HG02870 (cell line): ENCODE results near the gene SLC25A26.
"Not testable (repeated sequence)": the region's sequence is repeated elsewhere in the genome, so short reads cannot be mapped to it uniquely, and the experiment has no call there.

Experiments
- ATAC-seq: cut with Tn5 transposase; IDR thresholded peaks from one replicate; pipeline ENCODE4 v1.9.1; 2021; ENCODE audit warnings: mild to moderate bottlenecking, moderate library complexity; ENCODE audit not compliant: unreplicated experiment

SLC25A26 gene

DNA sequence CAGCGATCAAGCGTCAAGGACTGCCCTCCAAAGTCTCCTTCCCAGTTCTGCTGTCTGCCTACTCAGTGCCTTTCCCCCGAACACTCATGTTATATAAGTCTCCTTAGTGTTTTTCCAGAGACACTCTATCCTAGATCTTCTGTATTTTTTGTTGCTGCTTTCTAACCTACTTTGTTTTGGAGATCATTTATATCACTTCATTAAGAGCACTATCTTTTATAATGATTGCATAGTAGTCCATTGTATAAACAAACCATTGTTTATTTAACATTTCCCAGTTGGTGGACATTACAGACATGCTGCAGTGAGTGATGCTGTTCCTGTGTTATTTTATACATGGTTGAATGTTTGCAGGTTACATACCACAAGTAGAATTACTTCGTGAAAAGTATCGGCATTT lies 47.1 kb downstream of the SLC25A26 start:
- no peak for ATAC-seq

DNA sequence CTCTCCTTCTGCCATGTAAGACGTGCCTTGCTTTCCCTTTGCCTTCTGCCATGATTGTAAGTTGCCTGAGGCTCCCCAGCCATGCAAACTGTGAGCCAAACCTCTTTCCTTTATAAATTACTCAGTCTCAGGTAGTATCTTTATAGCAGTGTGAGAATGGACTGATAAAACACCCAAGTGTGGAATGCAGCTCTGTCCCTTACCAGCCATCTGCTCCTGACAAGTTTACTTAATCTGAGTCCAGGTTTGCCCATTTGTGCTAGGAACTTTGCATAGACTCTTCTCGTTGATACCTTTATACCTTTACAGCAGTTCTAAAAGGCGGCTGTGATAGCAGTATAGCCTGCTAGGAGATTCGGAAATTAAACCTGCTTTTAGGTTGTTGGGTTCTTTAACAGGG lies 48.1 kb downstream of the SLC25A26 start:
- ATAC-seq, result no peak

DNA sequence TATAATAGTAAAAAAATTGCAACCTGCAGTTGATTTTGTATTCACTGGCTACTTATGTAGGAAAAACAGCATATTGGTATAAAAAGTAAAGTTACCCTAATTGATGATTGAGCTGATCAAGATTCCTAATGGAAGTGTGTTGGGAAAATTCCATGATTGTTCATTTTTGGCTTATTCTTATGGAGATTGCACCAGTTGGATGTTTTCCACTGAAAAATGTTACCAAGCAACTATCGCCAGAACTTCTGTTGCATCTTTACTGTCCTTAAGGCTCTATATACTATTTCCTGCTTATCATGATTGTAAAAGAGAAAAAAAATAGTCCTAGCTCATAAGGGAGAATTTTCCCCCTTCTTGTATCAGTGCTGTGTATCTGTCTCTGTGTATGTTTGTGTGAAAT lies 48.6 kb downstream of the SLC25A26 start:
- ATAC-seq, result no peak

DNA sequence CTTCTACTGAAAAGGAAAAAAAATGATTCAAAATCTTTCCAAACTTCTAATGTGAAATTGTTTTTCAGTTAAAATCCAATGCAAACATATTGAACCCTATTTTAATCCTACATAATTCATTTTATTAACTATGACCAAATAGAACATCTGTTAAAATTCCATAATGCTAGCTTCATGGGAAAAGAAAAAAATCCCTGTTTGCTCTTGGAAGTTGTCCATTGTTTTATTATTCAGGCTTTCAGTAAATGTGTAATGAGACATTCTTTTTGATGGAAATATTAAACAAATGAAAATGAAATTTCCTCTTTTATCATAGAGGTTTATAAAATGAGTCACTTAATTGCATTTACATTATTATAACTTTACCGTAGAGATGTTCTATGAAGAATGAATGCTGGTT lies 49.5 kb downstream of the SLC25A26 start:
- no peak for ATAC-seq

- no peak for ATAC-seq
Observed at GRCh38 chr3:66270701-66271100, 49.9 kb downstream of the SLC25A26 start.

- ATAC-seq, result no peak
Observed at GRCh38 chr3:66271231-66271630, 50.4 kb downstream of the SLC25A26 start.

DNA sequence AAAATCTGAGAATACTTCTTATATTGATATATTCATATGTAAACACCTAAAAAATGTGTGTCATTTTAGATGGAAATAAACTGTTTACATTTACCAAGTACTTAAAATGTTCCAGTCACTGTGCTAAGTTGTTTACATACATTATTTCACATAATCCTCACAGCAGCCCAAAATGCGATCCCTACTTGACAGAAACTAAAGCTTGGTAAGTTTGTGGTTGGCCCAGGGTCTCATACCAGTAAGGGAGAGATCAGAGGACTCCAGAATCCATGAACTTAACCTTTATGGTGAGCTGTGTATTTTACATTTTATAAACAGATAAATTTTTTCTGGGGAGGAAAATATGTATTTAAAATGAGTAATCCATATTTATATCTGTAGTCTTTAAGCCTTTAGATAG lies 51.2 kb downstream of the SLC25A26 start:
- no peak for ATAC-seq

GRCh38 chr3:66274837-66275236 lies 54.0 kb downstream of the SLC25A26 start:
- ATAC-seq, result not testable (repeated sequence)

- ATAC-seq, result peak; percentile 68
Observed at GRCh38 chr3:66276705-66277274, 56.0 kb downstream of the SLC25A26 start.

DNA sequence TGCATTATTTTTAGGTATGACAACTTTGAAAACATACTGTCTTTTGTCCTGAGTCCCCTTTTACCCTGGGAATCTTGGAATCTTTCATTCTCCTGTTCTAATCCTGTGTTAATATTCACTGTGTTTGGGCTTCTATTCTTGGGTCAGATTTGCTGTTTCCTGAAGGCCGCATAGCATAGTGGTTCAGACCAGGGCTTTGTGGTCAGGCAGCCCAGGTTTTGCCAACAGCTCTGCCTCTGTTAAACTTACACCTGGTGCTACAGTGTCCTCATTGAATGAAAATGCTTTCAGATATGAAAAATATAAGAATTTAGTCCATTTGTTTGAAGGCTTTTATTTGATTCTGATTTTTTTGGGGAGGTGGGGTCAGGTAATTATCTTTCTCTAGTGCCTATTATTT lies 58.4 kb downstream of the SLC25A26 start:
- no peak for ATAC-seq

GRCh38 chr3:66280304-66280703 lies 59.5 kb downstream of the SLC25A26 start:
- no peak for ATAC-seq

- ATAC-seq, result not testable (repeated sequence)
Observed at GRCh38 chr3:66291922-66292321, 71.1 kb downstream of the SLC25A26 start.

DNA sequence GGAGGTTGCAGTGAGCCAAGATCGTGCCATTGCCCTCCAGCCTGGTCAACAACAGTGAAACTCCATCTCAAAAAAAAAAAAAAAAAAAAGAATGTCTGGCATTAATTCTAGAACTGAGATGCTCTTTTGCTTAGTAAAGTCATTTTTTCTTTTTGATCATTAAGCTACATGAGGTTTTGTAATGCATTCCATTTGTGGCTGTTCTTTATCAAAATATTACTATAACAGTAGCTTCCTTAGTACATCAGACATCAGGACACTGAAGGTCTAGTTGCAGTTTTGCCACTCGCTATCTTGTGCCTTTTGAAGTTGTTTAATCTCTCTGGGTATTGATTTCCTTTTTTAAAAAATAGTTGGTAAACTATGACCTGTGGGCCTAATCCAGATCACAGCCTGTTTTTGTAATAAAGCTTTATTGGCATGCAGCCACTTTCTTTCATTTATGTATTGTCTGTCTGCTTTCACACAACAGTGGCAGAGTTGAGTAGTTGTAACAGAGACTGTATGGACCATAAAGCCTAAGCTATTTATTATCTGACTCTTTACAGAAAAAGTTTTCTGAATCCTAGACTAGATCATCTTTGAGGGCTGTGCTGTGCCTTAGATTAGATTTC lies 76.6 kb downstream of the SLC25A26 start:
- ATAC-seq, result no peak

DNA sequence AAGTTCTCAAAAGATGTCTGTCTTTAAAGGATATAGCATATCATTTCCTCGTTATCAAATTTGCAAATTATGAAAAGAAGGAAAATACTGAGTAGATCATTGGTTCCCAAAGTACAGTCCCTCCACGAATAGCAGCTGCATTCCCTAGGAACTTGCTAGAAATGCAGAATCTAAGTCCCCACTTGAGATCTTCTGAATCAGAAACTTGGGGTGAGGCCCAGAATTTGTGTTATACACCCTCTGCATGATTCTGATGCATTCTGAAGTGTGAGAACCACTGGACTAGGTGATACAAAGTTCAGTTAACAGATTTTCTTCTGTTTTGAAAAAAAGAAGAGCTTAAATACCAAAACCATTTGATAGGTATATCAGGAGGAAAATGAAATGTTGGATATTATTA lies 77.1 kb downstream of the SLC25A26 start:
- no peak for ATAC-seq

- no peak for ATAC-seq
Observed at GRCh38 chr3:66298591-66298990, 77.8 kb downstream of the SLC25A26 start.

GRCh38 chr3:66299085-66299484 lies 78.3 kb downstream of the SLC25A26 start:
- ATAC-seq, result not testable (repeated sequence)

- ATAC-seq, result no peak
Observed at GRCh38 chr3:66299891-66300290, 79.1 kb downstream of the SLC25A26 start.

GRCh38 chr3:66302288-66302687 lies 81.5 kb downstream of the SLC25A26 start:
- no peak for ATAC-seq

DNA sequence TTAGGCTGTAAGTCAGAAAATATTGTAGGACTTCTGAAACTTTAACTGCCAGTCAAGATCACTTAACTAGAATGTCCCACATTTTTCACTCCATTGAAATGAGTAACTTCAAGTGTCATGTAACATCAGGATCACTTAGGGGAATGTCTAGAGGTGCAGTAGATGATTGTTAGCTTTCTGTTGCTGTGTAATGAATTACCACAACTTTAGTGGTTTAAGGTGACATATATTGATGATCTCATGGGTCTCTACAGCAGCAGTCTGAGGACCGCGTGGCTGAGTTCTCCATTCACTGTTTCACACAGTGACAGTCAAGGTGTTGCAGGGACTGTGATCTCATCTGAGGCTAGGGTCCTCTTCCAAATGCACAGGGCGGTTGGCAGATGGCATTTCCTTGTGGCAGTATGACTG lies 82.7 kb downstream of the SLC25A26 start:
- no peak for ATAC-seq

DNA sequence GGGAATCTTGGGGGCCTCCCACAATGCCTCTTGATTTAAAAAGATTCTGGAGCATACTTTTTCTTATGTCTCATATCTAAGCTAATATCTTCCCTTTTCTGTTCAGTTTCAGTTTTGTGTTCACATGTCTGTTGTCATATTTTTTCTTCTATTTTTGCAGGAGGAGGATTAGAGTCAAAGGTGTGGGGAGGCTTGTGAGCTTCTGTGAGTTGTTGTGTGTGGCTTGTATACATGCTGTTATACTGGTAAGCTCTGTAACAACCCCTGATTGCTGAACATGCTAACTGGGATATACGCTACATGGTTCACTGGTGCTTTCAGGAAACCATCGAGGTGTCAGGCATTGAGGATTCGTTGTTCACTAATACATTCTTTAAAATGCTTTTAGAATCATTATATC lies 83.5 kb downstream of the SLC25A26 start:
- no peak for ATAC-seq

- not testable (repeated sequence) for ATAC-seq
Observed at GRCh38 chr3:66306086-66306485, 85.3 kb downstream of the SLC25A26 start.

DNA sequence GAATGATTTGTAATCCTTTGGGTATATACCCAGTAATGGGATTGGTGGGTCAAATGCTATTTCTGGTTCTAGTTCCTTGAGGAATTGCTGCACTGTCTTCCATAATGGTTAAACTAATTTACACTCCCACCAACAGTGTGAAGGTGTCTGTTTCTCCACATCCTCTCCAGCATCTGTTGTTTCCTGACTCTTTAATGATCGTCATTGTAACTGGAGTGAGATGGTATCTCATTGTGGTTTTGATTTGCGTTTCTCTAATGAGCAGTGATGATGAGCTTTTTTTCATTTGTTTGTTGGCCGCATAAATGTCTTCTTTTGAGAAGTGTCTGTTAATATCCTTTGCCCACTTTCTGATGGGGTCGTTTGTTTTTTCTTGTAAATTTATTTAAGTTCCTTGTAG lies 86.2 kb downstream of the SLC25A26 start:
- not testable (repeated sequence) for ATAC-seq

DNA sequence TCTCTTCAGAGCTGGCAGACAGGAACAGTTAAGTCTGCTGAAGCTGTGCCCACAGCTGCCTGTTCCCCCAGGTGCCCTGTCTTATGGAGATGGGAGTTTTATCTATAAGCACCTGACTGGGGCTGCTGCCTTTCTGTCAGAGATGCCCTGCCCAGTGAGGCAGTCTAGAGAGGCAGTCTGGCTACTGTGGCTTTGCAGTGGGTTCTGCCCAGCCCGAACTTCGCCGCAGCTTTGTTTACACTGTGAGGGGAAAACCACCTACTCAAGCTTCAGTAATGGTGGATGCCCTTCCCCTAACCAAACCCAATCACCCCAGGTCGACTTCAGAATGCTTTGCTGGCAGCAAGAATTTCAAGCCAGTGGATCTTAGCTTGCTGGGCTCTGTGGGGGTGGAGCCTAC lies 91.2 kb downstream of the SLC25A26 start:
- ATAC-seq, result no peak
